GM12878 (cell line): ENCODE results near the gene NRM. TPM values are rescaled to one million over a fixed set of nuclear protein-coding genes. Genes with fewer than 3 reads are reported as not detected.

Experiments used
- IKZF2 ChIP-seq, 2 experiments: fragments of 450-650 bp; IDR thresholded peaks; 2 replicates each; pipeline ENCODE4 v1.6.1; 2017; ENCODE audit warnings: mild to moderate bottlenecking in 2 of 2, moderate library complexity in 2 of 2
- MEF2A ChIP-seq: IDR thresholded peaks from 2 replicates; pipeline ENCODE4 v1.6.1; 2011; ENCODE audit warnings: low read depth, mild to moderate bottlenecking, low read length, moderate library complexity; ENCODE audit not compliant: insufficient read depth
- RAD51 ChIP-seq: fragments of 450-650 bp; IDR thresholded peaks from 2 replicates; pipeline ENCODE4 v1.6.1; 2016; ENCODE audit warnings: moderate library complexity, mild to moderate bottlenecking, inconsistent platforms
- polyA plus RNA-seq, 11 experiments: library from polyadenylated mRNA; depleted of rRNA in 4 of 11; unstranded in 6 of 11; stranded (reverse) in 5 of 11; fragments of >200 nt; fragmentation: Nextera tagmentation in 4 of 11; fragmentation: Illumina TruSeq in 1 of 11; extraction: Ambion mirVana in 4 of 11; extraction: Trizol in 1 of 11; gene quantifications; 1 replicate in 1 of 11; 2 replicates in 10 of 11; pipeline versions ENCODE4 v1.2.1 to v1.2.3, GENCODE V29; 2011 to 2016; ENCODE audit warnings: inconsistent platforms in 2 of 11, missing spikeins in 2 of 11, low read depth in 1 of 11
- total RNA-seq, 4 experiments: library from RNA; depleted of rRNA in 3 of 4; stranded (reverse); fragments of >200 nt in 3 of 4; fragmentation: Illumina TruSeq in 1 of 4; extraction: Trizol in 1 of 4; gene quantifications; 2 replicates each; pipeline versions ENCODE4 v1.2.1 to v1.2.3, GENCODE V29; 2013 to 2021
- TF ChIP-seq, protein P1 (sequence below): fragments of 450-650 bp; formaldehyde crosslinking; IDR thresholded peaks from 2 replicates; pipeline ENCODE4 v1.5.0; 2022; ENCODE audit warnings: mild to moderate bottlenecking, missing genetic modification characterization
- TF ChIP-seq, protein P2 (sequence below): fragments of 450-650 bp; IDR thresholded peaks from 2 replicates; pipeline ENCODE4 v1.6.1; 2017; ENCODE audit warnings: low read depth, mild to moderate bottlenecking, moderate library complexity

The NRM gene
- total and polyA plus RNA-seq, 10 of the 15 experiments (the other 5 are each of a cell fraction or from before 2014, with no cell fraction given): 15.4 to 46.7 (median 29.0) TPM

DNA sequence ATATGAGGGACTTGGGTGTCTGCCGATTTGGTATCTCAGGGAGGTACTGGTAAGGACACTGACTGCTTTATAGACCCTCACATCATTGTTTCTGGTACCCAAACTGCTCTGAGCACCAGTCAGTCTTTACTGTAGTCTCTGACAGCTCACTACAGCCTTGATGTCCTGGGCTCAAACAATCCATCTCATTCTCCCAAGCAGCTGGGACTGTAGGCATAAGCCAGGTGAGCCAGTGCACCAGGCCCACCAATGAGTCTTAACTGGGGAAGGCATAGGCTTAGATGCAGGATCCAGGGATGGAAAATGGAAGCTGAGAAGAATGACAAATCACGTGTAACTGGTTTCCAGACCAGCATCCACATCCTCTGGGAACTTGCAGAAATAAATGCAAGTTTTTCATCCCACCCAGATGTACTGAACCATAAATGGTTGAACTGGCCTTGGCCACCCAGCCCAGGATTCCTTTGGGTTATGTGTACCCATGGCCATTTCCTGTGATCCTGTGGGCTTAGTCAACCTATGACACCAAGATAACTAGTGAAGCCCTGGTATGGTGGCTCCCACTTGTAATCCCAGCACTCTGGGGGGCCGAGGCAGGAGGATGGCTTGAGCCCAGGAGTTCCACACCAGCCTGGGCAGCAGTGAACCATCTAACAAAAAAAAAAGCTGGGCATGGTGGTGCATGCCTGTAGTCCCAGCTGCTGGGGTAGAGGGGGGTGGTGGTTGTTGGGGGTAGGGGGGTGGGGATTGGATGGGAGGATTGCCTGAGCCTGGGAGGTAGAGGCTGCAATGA lies 35.1 kb upstream of the NRM start (continued):
- TF ChIP-seq, protein P1, sequence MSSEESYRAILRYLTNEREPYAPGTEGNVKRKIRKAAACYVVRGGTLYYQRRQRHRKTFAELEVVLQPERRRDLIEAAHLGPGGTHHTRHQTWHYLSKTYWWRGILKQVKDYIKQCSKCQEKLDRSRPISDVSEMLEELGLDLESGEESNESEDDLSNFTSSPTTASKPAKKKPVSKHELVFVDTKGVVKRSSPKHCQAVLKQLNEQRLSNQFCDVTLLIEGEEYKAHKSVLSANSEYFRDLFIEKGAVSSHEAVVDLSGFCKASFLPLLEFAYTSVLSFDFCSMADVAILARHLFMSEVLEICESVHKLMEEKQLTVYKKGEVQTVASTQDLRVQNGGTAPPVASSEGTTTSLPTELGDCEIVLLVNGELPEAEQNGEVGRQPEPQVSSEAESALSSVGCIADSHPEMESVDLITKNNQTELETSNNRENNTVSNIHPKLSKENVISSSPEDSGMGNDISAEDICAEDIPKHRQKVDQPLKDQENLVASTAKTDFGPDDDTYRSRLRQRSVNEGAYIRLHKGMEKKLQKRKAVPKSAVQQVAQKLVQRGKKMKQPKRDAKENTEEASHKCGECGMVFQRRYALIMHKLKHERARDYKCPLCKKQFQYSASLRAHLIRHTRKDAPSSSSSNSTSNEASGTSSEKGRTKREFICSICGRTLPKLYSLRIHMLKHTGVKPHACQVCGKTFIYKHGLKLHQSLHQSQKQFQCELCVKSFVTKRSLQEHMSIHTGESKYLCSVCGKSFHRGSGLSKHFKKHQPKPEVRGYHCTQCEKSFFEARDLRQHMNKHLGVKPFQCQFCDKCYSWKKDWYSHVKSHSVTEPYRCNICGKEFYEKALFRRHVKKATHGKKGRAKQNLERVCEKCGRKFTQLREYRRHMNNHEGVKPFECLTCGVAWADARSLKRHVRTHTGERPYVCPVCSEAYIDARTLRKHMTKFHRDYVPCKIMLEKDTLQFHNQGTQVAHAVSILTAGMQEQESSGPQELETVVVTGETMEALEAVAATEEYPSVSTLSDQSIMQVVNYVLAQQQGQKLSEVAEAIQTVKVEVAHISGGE: no peak
- no peak for TF ChIP-seq MEF2A
- TF ChIP-seq IKZF2 (IDR thresholded peaks at IDR 0.05): no peak
- TF ChIP-seq RAD51: no peak
- TF ChIP-seq, protein P2, sequence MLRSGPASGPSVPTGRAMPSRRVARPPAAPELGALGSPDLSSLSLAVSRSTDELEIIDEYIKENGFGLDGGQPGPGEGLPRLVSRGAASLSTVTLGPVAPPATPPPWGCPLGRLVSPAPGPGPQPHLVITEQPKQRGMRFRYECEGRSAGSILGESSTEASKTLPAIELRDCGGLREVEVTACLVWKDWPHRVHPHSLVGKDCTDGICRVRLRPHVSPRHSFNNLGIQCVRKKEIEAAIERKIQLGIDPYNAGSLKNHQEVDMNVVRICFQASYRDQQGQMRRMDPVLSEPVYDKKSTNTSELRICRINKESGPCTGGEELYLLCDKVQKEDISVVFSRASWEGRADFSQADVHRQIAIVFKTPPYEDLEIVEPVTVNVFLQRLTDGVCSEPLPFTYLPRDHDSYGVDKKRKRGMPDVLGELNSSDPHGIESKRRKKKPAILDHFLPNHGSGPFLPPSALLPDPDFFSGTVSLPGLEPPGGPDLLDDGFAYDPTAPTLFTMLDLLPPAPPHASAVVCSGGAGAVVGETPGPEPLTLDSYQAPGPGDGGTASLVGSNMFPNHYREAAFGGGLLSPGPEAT: no peak
- TF ChIP-seq, all 136 proteins: peak for 13
